DOHH2 (cell line): ENCODE results near the gene SETSIP.

Experiments
- H3F3A ChIP-seq: fragments of 200-600 bp; sonication (generic), shearing (Covaris generic); 2 replicates; pipeline ENCODE4 v1.6.0; 2016; ENCODE audit warnings: antibody characterized with exemption, mild to moderate bottlenecking; ENCODE audit not compliant: control insufficient read depth, insufficient read depth
- H3K27ac ChIP-seq: fragments of 200-600 bp; sonication (generic); 2 replicates; pipeline ENCODE4 v1.5.1; 2014; ENCODE audit warnings: low read depth, mild to moderate bottlenecking, low read length, moderate library complexity
- H3K27me3 ChIP-seq: fragments of 200-600 bp; sonication (generic); 2 replicates; pipeline ENCODE4 v1.6.1; 2014; ENCODE audit warnings: mild to moderate bottlenecking, low read length, mixed read lengths; ENCODE audit not compliant: control insufficient read depth
- H3K36me3 ChIP-seq: fragments of 200-600 bp; sonication (generic); 2 replicates; pipeline ENCODE4 v1.6.1; 2014; ENCODE audit warnings: mild to moderate bottlenecking, low read length, moderate library complexity, mixed read lengths; ENCODE audit not compliant: control insufficient read depth
- H3K4me1 ChIP-seq: fragments of 200-600 bp; sonication (generic); 2 replicates; pipeline ENCODE4 v1.6.1; 2014; ENCODE audit warnings: mild to moderate bottlenecking, low read length, mixed read lengths; ENCODE audit not compliant: control insufficient read depth
- H3K4me2 ChIP-seq: fragments of 200-600 bp; sonication (generic); 2 replicates; pipeline ENCODE4 v1.6.0; 2014; ENCODE audit warnings: mild to moderate bottlenecking, low read length, moderate library complexity
- H3K4me3 ChIP-seq: fragments of 200-600 bp; sonication (generic); 2 replicates; pipeline ENCODE4 v1.5.1; 2014; ENCODE audit warnings: mild to moderate bottlenecking, low read length, mixed read lengths
- H3K79me2 ChIP-seq: fragments of 200-600 bp; sonication (generic); 2 replicates; pipeline ENCODE4 v1.6.1; 2014; ENCODE audit warnings: mild to moderate bottlenecking, low read length, mixed read lengths; ENCODE audit not compliant: control insufficient read depth
- H3K9me2 ChIP-seq: fragments of 200-600 bp; sonication (generic); replicated peaks from 2 replicates; pipeline ENCODE4 v1.6.1; 2014; ENCODE audit warnings: mild to moderate bottlenecking, low read length, mixed read lengths; ENCODE audit not compliant: control insufficient read depth
- H3K9me3 ChIP-seq: fragments of 200-600 bp; sonication (generic); 2 replicates; pipeline ENCODE4 v1.6.1; 2014; ENCODE audit warnings: antibody characterized with exemption, low read length, mixed read lengths; ENCODE audit not compliant: control insufficient read depth, insufficient read depth
- H4K20me1 ChIP-seq: fragments of 200-600 bp; sonication (generic); 2 replicates; pipeline ENCODE4 v1.6.0; 2014; ENCODE audit warnings: low read depth, mild to moderate bottlenecking, antibody characterized with exemption, low read length, moderate library complexity; ENCODE audit not compliant: control insufficient read depth, insufficient read depth
- CTCF ChIP-seq: fragments of 200-600 bp; sonication (generic); IDR thresholded peaks from one replicate; pipeline ENCODE4 v1.5.1; 2014; ENCODE audit warnings: antibody characterized with exemption, mild to moderate bottlenecking, low read depth, low read length; ENCODE audit not compliant: poor library complexity, severe bottlenecking
- EZH2phosphoT487 ChIP-seq: fragments of 200-600 bp; sonication (generic); IDR thresholded peaks from 2 replicates; pipeline ENCODE4 v1.6.1; 2017; ENCODE audit warnings: borderline replicate concordance, mild to moderate bottlenecking, antibody characterized with exemption, low read length, moderate library complexity, mixed read lengths

Gene SETSIP

GRCh38 chr1:92037400-92037799, 37.8 kb downstream of the SETSIP start:
- Histone ChIP-seq H3K79me2 (no peaks in the 10 kb centered on the region), H3K27ac (no peak overlapping the region), H3K4me1 (no peaks in the 10 kb centered on the region), H3K4me2 (no peak overlapping the region), H3K36me3 (no peaks in the 10 kb centered on the region), H3K27me3 (peaks cover 13% of the 10 kb centered on the region), H3K9me2 (no peaks in the 10 kb centered on the region), H4K20me1 (no peaks in the 10 kb centered on the region), H3K4me3 (no peak overlapping the region), H3F3A (no peaks in the 10 kb centered on the region), H3K9me3 (no peaks in the 10 kb centered on the region)
- no peak for TF ChIP-seq CTCF
- TF ChIP-seq EZH2phosphoT487, result no peak

DNA sequence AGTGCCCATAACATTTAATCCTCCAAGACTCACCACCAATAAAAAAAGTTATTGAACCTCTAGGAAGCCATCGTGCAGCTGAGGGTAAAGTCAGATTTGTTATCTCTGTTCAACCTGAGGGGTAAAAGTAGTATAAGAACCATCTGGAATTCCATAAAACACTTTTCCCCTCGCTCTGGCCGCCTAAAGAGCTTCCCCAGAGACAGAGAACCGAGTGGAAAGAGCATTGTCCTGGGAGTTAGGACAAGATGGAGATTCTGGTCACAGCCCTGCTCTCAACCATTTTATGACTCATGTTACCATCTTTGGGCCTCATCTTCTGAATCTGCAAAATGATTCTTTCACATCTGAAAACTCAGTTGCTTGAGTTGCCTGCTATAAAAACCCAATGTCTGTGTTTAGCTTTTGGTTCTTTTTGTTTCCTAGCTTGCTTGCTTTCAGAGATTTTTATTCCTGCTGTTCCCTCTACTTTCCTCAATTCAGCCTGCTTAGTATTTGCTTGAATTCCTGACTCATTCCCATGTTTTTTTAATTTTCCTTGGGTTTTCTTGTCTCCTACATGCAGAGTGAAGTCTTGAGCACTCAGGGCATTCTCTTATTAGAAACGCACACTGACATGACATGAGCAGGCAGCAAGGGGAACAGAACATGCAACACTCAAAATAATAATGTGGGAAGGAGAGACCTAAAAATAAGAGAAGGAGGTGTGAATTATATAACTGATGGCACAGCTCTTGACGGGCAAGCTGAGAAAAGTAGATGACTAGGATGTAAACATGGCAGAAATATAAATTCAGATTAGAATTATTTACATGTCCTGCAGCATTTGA, 43.7 kb downstream of the SETSIP start:
- Histone ChIP-seq H3K27me3 (peaks cover 13% of the 10 kb centered on the region), H3K4me3 (no peak overlapping the region), H3F3A (no peaks in the 10 kb centered on the region)

GRCh38 chr1:92030656-92031107, 44.5 kb downstream of the SETSIP start:
- no peak overlapping the region for H3K27ac ChIP-seq
- H3K4me3 ChIP-seq, result no peak overlapping the region
- H3K27me3 ChIP-seq, result peaks cover 9% of the 10 kb centered on the region
- H3K36me3 ChIP-seq, result no peaks in the 10 kb centered on the region
- H4K20me1 ChIP-seq, result no peaks in the 10 kb centered on the region
- H3K9me2 ChIP-seq, result no peaks in the 10 kb centered on the region
- no peaks in the 10 kb centered on the region for H3K4me1 ChIP-seq
- no peak for TF ChIP-seq CTCF
- TF ChIP-seq EZH2phosphoT487, result no peak
- H3K9me3 ChIP-seq, result no peaks in the 10 kb centered on the region
- no peak overlapping the region for H3K4me2 ChIP-seq
- no peaks in the 10 kb centered on the region for H3F3A ChIP-seq
- no peaks in the 10 kb centered on the region for H3K79me2 ChIP-seq

More for the DNA sequence above, 43.7 kb downstream of the SETSIP start:
- Histone ChIP-seq H3K27ac (no peak overlapping the region), H3K36me3 (no peaks in the 10 kb centered on the region), H3K9me2 (no peaks in the 10 kb centered on the region), H3K79me2 (no peaks in the 10 kb centered on the region), H3K4me2 (no peak overlapping the region), H3K4me1 (no peaks in the 10 kb centered on the region), H3K9me3 (no peaks in the 10 kb centered on the region), H4K20me1 (no peaks in the 10 kb centered on the region)
- TF ChIP-seq EZH2phosphoT487 (no peak), CTCF (no peak)
